K562 (cell line): ENCODE results near the gene KDM4C.

Experiments used
- NR2C2 ChIP-seq, 2 experiments: fragments of 200-800 bp in 1 of 2; sonication (Bioruptor generic) in 1 of 2; sonication (generic) in 1 of 2; formaldehyde crosslinking in 1 of 2; IDR thresholded peaks; 2 replicates each; pipeline versions ENCODE4 v1.6.1 to v1.8.0; 2016 to 2022; ENCODE audit warnings: mild to moderate bottlenecking in 1 of 2, missing compliant biosample characterization in 1 of 2, missing genetic modification characterization in 1 of 2, missing genetic modification reagents in 1 of 2
- PHF8 ChIP-seq: fragments of 200-600 bp; sonication (generic); IDR thresholded peaks from 2 replicates; pipeline ENCODE4 v1.6.1; 2012; ENCODE audit warnings: mixed run types, mild to moderate bottlenecking, inconsistent platforms, low read length, moderate library complexity, borderline replicate concordance
- TF ChIP-seq, protein P1 (sequence below), 2 experiments: fragments of 200-800 bp in 1 of 2; sonication (Bioruptor generic) in 1 of 2; sonication (generic) in 1 of 2; formaldehyde crosslinking in 1 of 2; IDR thresholded peaks in 1 of 2; conservative IDR thresholded peaks in 1 of 2; 2 replicates each; pipeline versions ENCODE4 v1.5.0 to v1.6.1; 2016 to 2020; ENCODE audit warnings: missing compliant biosample characterization in 1 of 2, missing genetic modification characterization in 1 of 2, missing genetic modification reagents in 1 of 2

DNA sequence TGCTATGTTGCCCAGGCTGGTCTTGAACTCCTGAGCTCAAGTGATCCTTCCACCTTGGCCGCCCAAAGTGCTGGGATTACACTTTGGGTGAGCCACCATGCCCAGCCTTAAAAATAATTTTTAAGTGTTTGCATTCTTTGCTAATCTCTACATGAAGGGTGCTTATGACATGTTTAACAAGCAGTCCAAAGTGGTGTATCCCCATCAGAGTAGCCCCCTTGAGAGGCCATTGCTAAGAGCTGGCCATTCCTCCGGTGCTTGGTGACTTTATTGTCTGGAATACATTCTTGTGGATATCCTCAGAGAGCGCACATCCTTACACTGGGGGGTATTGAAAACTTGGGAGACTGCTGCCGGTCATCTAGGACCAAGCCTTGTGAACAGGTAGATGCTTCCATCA, 395.4 kb downstream of the KDM4C start:
- TF ChIP-seq, protein P1, sequence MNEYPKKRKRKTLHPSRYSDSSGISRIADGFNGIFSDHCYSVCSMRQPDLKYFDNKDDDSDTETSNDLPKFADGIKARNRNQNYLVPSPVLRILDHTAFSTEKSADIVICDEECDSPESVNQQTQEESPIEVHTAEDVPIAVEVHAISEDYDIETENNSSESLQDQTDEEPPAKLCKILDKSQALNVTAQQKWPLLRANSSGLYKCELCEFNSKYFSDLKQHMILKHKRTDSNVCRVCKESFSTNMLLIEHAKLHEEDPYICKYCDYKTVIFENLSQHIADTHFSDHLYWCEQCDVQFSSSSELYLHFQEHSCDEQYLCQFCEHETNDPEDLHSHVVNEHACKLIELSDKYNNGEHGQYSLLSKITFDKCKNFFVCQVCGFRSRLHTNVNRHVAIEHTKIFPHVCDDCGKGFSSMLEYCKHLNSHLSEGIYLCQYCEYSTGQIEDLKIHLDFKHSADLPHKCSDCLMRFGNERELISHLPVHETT (CRISPR knock-in tag; conservative IDR thresholded peaks at IDR 0.05 in 1 of 2, IDR thresholded peaks at IDR 0.05 in 1 of 2), result no peak
- no peak for TF ChIP-seq NR2C2 (CRISPR knock-in tag; IDR thresholded peaks at IDR 0.05)
- TF ChIP-seq NR2C2 (tag; IDR thresholded peaks at IDR 0.05), result no peak
- no peak for TF ChIP-seq PHF8
